GM12878 (cell line): Measurements from ENCODE around the gene VSX2. TPM values are rescaled to one million over a fixed set of nuclear protein-coding genes. Genes with fewer than 3 reads are reported as not detected.

Experiments
- ATAC-seq: fragments of 200-7000 bp; cut with Tn5 transposase; 3 replicates; pipeline ENCODE4 v1.9.1; 2020; ENCODE audit warnings: mild to moderate bottlenecking, moderate library complexity
- BruUV-seq: library from RNA; stranded (reverse); fragments of 400-500 nt; replicated peaks from 2 replicates; lab custom pipeline; 2021; lab: Mats Ljungman, UMichigan
- CTCF ChIA-PET: fragments of 300-600 bp; sonication (Branson Sonifier 250); formaldehyde crosslinking; extraction: SDS; loops from one replicate; lab custom pipeline; 2021; ENCODE audit warnings: inconsistent platforms; lab: Yijun Ruan, JAX
- POLR2A ChIA-PET: fragments of 350-600 bp; formaldehyde crosslinking; extraction: SDS; loops from one replicate; lab custom pipeline; 2021; ENCODE audit warnings: inconsistent platforms; lab: Charles Lee
- RAD21 ChIA-PET: fragments of 300-600 bp; sonication (Branson Sonifier 250); formaldehyde crosslinking; loops from one replicate; lab custom pipeline; 2023; ENCODE audit warnings: antibody characterized with exemption; ENCODE audit not compliant: unreplicated experiment; lab: Charles Lee
- SMC1A ChIA-PET: fragments of 300-600 bp; sonication (Branson Sonifier 250); formaldehyde crosslinking; loops from one replicate; lab custom pipeline; 2023; ENCODE audit not compliant: unreplicated experiment, uncharacterized antibody; lab: Charles Lee
- DNase-seq: peaks from one replicate; pipeline ENCODE4 v3.0.0-alpha.2; 2011; ENCODE audit warnings: low read depth, low spot score
- FAIRE-seq: peaks from 3 replicates; lab custom pipeline; 2011; peaks lifted over from hg19 to GRCh38; lab: Jason Lieb, UNC
- H2AFZ ChIP-seq: 2 replicates; pipeline ENCODE4 v1.6.0; 2011; ENCODE audit warnings: low read depth, low read length, control low read depth; ENCODE audit not compliant: control insufficient read depth
- H3K27ac ChIP-seq: 2 replicates; pipeline ENCODE4 v1.5.1; 2011; ENCODE audit warnings: control low read depth; ENCODE audit not compliant: control insufficient read depth, insufficient read depth
- H3K27me3 ChIP-seq, 2 experiments: replicated peaks in 1 of 2; 2 replicates each; pipeline versions ENCODE4 v1.6.0 to v1.6.1; 2011; ENCODE audit warnings: low read length in 1 of 2; ENCODE audit not compliant: control insufficient read depth in 2 of 2, insufficient read depth in 2 of 2
- H3K36me3 ChIP-seq, 2 experiments: 2 replicates each; pipeline ENCODE4 v1.5.1; 2011; ENCODE audit warnings: low read length in 1 of 2; ENCODE audit not compliant: control insufficient read depth in 2 of 2, insufficient read depth in 2 of 2
- H3K4me1 ChIP-seq: 2 replicates; pipeline ENCODE4 v1.6.1; 2011; ENCODE audit warnings: mild to moderate bottlenecking, low read length, moderate library complexity, mixed read lengths; ENCODE audit not compliant: control insufficient read depth, insufficient read depth
- H3K4me2 ChIP-seq: 2 replicates; pipeline ENCODE4 v1.6.0; 2011; ENCODE audit warnings: control low read depth; ENCODE audit not compliant: control insufficient read depth, insufficient read depth
- H3K4me3 ChIP-seq: fragments of 200-600 bp; sonication (generic); 2 replicates; pipeline ENCODE4 v1.5.1; 2016
- H3K79me2 ChIP-seq: 2 replicates; pipeline ENCODE4 v1.6.0; 2011; ENCODE audit warnings: low read length; ENCODE audit not compliant: control insufficient read depth, insufficient read depth
- H3K9ac ChIP-seq: 2 replicates; pipeline ENCODE4 v1.8.0; 2011; ENCODE audit warnings: low read length, control low read depth, mixed read lengths; ENCODE audit not compliant: control insufficient read depth, insufficient read depth
- H3K9me3 ChIP-seq: replicated peaks from 3 replicates; pipeline ENCODE4 v1.5.1; 2011; ENCODE audit warnings: mild to moderate bottlenecking, low read length; ENCODE audit not compliant: control insufficient read depth, insufficient read depth
- H4K20me1 ChIP-seq: 2 replicates; pipeline ENCODE4 v1.6.0; 2011; ENCODE audit not compliant: control insufficient read depth, insufficient read depth
- ATF7 ChIP-seq: fragments of 450-650 bp; IDR thresholded peaks from 2 replicates; pipeline ENCODE4 v1.6.1; 2016; ENCODE audit warnings: low read depth, mild to moderate bottlenecking
- BHLHE40 ChIP-seq, 2 experiments: fragments of 450-650 bp in 1 of 2; IDR thresholded peaks; 2 replicates each; pipeline ENCODE4 v1.6.1; 2011 to 2017; ENCODE audit warnings: low read depth in 2 of 2, borderline replicate concordance in 1 of 2, improper control_type of control experiment in 1 of 2, low read length in 1 of 2, mild to moderate bottlenecking in 1 of 2
- CREM ChIP-seq: IDR thresholded peaks from 2 replicates; pipeline ENCODE4 v1.6.1; 2014; ENCODE audit warnings: antibody characterized with exemption, low read depth
- KLF5 ChIP-seq: fragments of 450-650 bp; IDR thresholded peaks from 2 replicates; pipeline ENCODE4 v1.6.1; 2014; ENCODE audit warnings: mild to moderate bottlenecking; ENCODE audit not compliant: partially characterized antibody
- LARP7 ChIP-seq: fragments of 450-650 bp; IDR thresholded peaks from 2 replicates; pipeline ENCODE4 v1.6.1; 2017; ENCODE audit warnings: mild to moderate bottlenecking
- NFXL1 ChIP-seq: fragments of 450-650 bp; IDR thresholded peaks from 2 replicates; pipeline ENCODE4 v1.6.1; 2017; ENCODE audit warnings: antibody characterized with exemption, mild to moderate bottlenecking, borderline replicate concordance
- RELB ChIP-seq: fragments of 450-650 bp; IDR thresholded peaks from 2 replicates; pipeline ENCODE4 v1.6.1; 2017; ENCODE audit warnings: low read depth, mild to moderate bottlenecking, moderate library complexity
- RUNX3 ChIP-seq: IDR thresholded peaks from 2 replicates; pipeline ENCODE4 v1.6.1; 2012; ENCODE audit warnings: low read length, inconsistent platforms
- SRF ChIP-seq, 2 experiments: IDR thresholded peaks; 2 replicates each; pipeline ENCODE4 v1.6.1; 2011; ENCODE audit warnings: low read depth in 2 of 2, low read length in 2 of 2, mild to moderate bottlenecking in 1 of 2, moderate library complexity in 1 of 2
- TCF12 ChIP-seq: IDR thresholded peaks from 2 replicates; pipeline ENCODE4 v1.6.1; 2011; ENCODE audit warnings: low read depth, mild to moderate bottlenecking, low read length
- USF1 ChIP-seq: IDR thresholded peaks from 2 replicates; pipeline ENCODE4 v1.6.1; 2011; ENCODE audit warnings: borderline replicate concordance, low read depth, mild to moderate bottlenecking, moderate library complexity, mixed read lengths, low read length; ENCODE audit not compliant: insufficient read depth; ENCODE audit errors: extremely low read length
- ZZZ3 ChIP-seq: IDR thresholded peaks from 2 replicates; pipeline ENCODE4 v1.6.1; 2011; ENCODE audit warnings: low read depth; ENCODE audit not compliant: control insufficient read depth, insufficient read length
- WGBS: methylation state at CpG from one replicate; pipeline ENCODE4 v1.1.6; 2016; ENCODE audit warnings: low lambda C conversion rate; ENCODE audit not compliant: insufficient replicate concordance, insufficient coverage; ENCODE audit errors: missing lambda C conversion rate; 5-methylcytosine and 5-hydroxymethylcytosine counted together
- in situ Hi-C: fragments of 300-500 bp; cut with MboI; formaldehyde crosslinking; loops from 9 replicates; pipeline ENCODE4 v1.14.3; 2018; ENCODE audit warnings: mixed read lengths
- intact Hi-C: fragments of 100-400 bp; cut with micrococcal nuclease; formaldehyde crosslinking; loops from one replicate; pipeline ENCODE4 v1.14.2; 2022; ENCODE audit not compliant: unreplicated experiment
- polyA plus RNA-seq, 11 experiments: library from polyadenylated mRNA; depleted of rRNA in 4 of 11; unstranded in 6 of 11; stranded (reverse) in 5 of 11; fragments of >200 nt; fragmentation: Nextera tagmentation in 4 of 11; fragmentation: Illumina TruSeq in 1 of 11; extraction: Ambion mirVana in 4 of 11; extraction: Trizol in 1 of 11; gene quantifications; 1 replicate in 1 of 11; 2 replicates in 10 of 11; pipeline versions ENCODE4 v1.2.1 to v1.2.3, GENCODE V29; 2011 to 2016; ENCODE audit warnings: inconsistent platforms in 2 of 11, missing spikeins in 2 of 11, low read depth in 1 of 11
- total RNA-seq, 4 experiments: library from RNA; depleted of rRNA in 3 of 4; stranded (reverse); fragments of >200 nt in 3 of 4; fragmentation: Illumina TruSeq in 1 of 4; extraction: Trizol in 1 of 4; gene quantifications; 2 replicates each; pipeline versions ENCODE4 v1.2.1 to v1.2.3, GENCODE V29; 2013 to 2021
- TF ChIP-seq, protein P1 (sequence below): fragments of 450-650 bp; IDR thresholded peaks from 2 replicates; pipeline ENCODE4 v1.6.1; 2017; ENCODE audit warnings: mild to moderate bottlenecking

The VSX2 gene
- total and polyA plus RNA-seq, 10 of the 15 experiments (the other 5 are each of a cell fraction or from before 2014, with no cell fraction given), result 0.04 to 0.05 TPM; not detected in 8

DNA sequence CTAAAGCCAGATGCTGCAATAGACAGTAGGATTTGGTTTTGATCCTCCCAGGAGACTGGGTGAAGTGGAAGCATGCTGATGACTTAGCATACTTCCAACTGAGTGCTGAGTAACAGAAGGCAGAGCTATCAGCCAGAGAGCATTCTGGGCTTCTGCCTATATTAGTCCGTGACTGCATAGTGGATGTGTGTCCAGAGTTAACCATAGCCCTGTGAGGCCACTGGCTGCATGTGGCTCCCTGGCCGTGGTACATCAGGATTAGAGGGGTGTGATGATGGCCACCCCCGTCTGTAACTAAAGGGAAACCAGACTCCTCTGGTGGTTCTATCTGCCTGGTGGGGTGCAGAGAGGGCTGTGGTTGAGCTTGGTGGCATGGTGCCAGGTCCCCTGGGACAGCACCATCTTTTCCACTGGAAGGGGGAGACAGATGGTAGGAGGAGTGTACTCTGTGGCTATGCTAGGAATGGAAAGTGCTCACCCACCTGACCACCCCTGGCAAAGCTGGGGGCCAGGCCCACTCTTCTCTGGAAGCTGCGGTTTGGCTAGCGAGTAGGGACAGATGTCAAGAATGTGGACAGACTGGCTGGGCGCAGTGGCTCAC, 36.1 kb downstream of the VSX2 start:
- in situ Hi-C loops, result no loop called here
- Histone ChIP-seq H3K9ac (no peak overlapping the region), H3K4me1 (no peaks in the 10 kb centered on the region), H3K4me3 (no peak overlapping the region), H3K36me3 (no peaks in the 10 kb centered on the region), H3K9me3 (no peaks in the 10 kb centered on the region; the same call in 2 of the 3 replicates), H3K79me2 (no peaks in the 10 kb centered on the region), H3K4me2 (no peak overlapping the region), H4K20me1 (no peaks in the 10 kb centered on the region), H2AFZ (no peak overlapping the region), H3K27ac (no peak overlapping the region), H3K27me3 (no peaks in the 10 kb centered on the region)
- ATAC-seq, result no peak
- TF ChIP-seq NFXL1 (no peak), ATF7 (no peak), TCF12 (no peak), RELB (no peak), LARP7 (no peak)
- intact Hi-C loops, result no loop called here
- no peak for FAIRE-seq
- ChIA-PET POLR2A (no interaction called here), CTCF (no interaction called here), RAD21 (no interaction called here), SMC1A (no interaction called here)
- no TSS peak for BruUV-seq
- DNase-seq, result no peak
- WGBS, result 31% methylated on average over 6 of the region's 6 CpGs

- no peaks in the 10 kb centered on the region for H3K27me3 ChIP-seq
- TF ChIP-seq KLF5 (no peak), ZZZ3 (no peak), SRF (IDR thresholded peaks at IDR 0.05; ENCODE audit: low read depth in 2 of 2, low read length in 2 of 2) (no peak), CREM (no peak), RUNX3 (no peak), USF1 (no peak), BHLHE40 (IDR thresholded peaks at IDR 0.05; ENCODE audit: borderline replicate concordance in 1 of 2, low read depth in 2 of 2, low read length in 1 of 2) (no peak)
- TF ChIP-seq, protein P1, sequence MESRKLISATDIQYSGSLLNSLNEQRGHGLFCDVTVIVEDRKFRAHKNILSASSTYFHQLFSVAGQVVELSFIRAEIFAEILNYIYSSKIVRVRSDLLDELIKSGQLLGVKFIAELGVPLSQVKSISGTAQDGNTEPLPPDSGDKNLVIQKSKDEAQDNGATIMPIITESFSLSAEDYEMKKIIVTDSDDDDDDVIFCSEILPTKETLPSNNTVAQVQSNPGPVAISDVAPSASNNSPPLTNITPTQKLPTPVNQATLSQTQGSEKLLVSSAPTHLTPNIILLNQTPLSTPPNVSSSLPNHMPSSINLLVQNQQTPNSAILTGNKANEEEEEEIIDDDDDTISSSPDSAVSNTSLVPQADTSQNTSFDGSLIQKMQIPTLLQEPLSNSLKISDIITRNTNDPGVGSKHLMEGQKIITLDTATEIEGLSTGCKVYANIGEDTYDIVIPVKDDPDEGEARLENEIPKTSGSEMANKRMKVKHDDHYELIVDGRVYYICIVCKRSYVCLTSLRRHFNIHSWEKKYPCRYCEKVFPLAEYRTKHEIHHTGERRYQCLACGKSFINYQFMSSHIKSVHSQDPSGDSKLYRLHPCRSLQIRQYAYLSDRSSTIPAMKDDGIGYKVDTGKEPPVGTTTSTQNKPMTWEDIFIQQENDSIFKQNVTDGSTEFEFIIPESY, result no peak
These were observed 38.8 kb downstream of the VSX2 start for GRCh38 chr14:74278080-74278479.

More at GRCh38 chr14:74278080-74278479, 38.8 kb downstream of the VSX2 start:
- ChIA-PET SMC1A (interaction anchor here (1.1 kb wide), 1 partner anchor 28 kb away, joined by 3 read pairs; no protein-coding TSS in a partner anchor), CTCF (interaction anchor here (0.7 to 2.5 kb wide), 5 partner anchors 16 to 45 kb away, joined by 3 to 13 read pairs (median 3); no protein-coding TSS in a partner anchor), POLR2A (no interaction called here), RAD21 (no interaction called here)
- Histone ChIP-seq H3K4me2 (no peak overlapping the region), H3K36me3 (no peaks in the 10 kb centered on the region), H3K9ac (no peak overlapping the region), H3K9me3 (no peaks in the 10 kb centered on the region; the same call in 2 of the 3 replicates), H3K4me1 (no peaks in the 10 kb centered on the region), H3K79me2 (no peaks in the 10 kb centered on the region), H2AFZ (no peak overlapping the region), H3K4me3 (no peak overlapping the region), H3K27ac (no peak overlapping the region), H4K20me1 (no peaks in the 10 kb centered on the region)
- BruUV-seq, result no TSS peak
- intact Hi-C loops, result no loop called here
- FAIRE-seq, result no peak
- no peak for DNase-seq
- ATAC-seq, result no peak
- 33% methylated on average over 2 of the region's 2 CpGs for WGBS
- in situ Hi-C loops, result no loop called here
